Right atrium auricular region (tissue), 2 donors: Measurements from ENCODE around the gene CNTN4. TPM values are rescaled to one million over a fixed set of nuclear protein-coding genes. Genes with fewer than 3 reads are reported as not detected.
"Not testable (repeated sequence)": the region's sequence is repeated elsewhere in the genome, so short reads cannot be mapped to it uniquely, and the experiment has no call there.

Experiments used
- DNase-seq: peaks from one replicate; pipeline ENCODE4 v3.0.0-alpha.2; 2019; ENCODE audit warnings: low spot score
- H3K27ac ChIP-seq, 2 donors: fragments of 200-600 bp; sonication (generic); 1 replicate in 1 of 2; 2 replicates in 1 of 2; pipeline ENCODE4 v1.5.1; 2016 to 2019
- H3K27me3 ChIP-seq, 2 donors: fragments of 200-600 bp; sonication (generic); one replicate each; pipeline versions ENCODE4 v1.5.1 to v1.6.0; 2017 to 2019
- H3K36me3 ChIP-seq: fragments of 200-600 bp; sonication (generic); one replicate; pipeline ENCODE4 v1.5.1; 2016
- H3K4me1 ChIP-seq, 2 donors: fragments of 200-600 bp; sonication (generic); one replicate each; pipeline versions ENCODE4 v1.5.1 to v1.6.0; 2017 to 2019
- H3K4me3 ChIP-seq, 2 donors: fragments of 200-600 bp; sonication (generic); 1 replicate in 1 of 2; 2 replicates in 1 of 2; pipeline ENCODE4 v1.5.1; 2017 to 2019; ENCODE audit warnings: mild to moderate bottlenecking in 1 of 2, moderate library complexity in 1 of 2
- H3K9me3 ChIP-seq, 2 donors: fragments of 200-600 bp; sonication (generic); one replicate each; pipeline ENCODE4 v1.5.1; 2019
- total RNA-seq, 2 donors: library from RNA; depleted of rRNA; stranded (reverse); fragments of >200 nt; gene quantifications; one replicate each; pipeline ENCODE4 v1.1.0, GENCODE V29; 2016
- TF ChIP-seq, protein P1 (sequence below), 2 donors: fragments of 200-600 bp; sonication (generic); IDR thresholded peaks; one replicate each; pipeline ENCODE4 v1.5.1; 2019; ENCODE audit warnings: antibody characterized with exemption in 2 of 2

The CNTN4 gene
- total RNA-seq, 2 donors from 2014 or later = 5.3 to 5.7 TPM

DNA sequence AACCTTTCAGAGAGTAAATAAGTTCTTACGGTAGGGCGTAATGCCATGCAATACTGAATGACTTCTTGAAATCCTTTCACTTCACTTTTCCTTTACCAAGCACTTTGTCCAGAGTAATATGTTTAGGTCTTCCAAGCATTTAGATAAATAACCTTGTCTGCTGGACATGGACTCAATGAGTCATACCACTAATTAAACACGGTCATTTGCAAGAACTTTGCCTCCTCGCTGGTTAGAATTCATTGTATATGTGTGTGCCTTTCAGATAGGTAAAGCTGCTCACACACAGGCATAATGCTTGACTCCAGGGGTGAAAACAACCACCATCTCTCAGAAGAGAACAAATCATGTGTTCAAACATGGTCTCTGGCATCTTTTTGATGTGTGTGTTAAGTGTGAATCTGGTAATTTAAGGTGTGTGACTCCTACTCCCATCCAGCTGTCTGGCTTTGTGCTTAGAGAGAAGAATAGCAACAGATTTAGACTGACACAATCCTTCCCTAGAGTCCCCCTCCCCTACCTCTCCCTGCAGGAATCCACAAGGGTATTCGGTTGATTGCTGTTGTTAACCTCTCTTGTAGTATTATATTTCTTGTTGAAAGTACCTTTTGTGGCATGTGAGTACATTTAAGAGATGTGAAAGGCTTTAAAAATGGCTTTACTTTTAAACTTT, 419.0 kb downstream of the CNTN4 start:
- TF ChIP-seq, protein P1, sequence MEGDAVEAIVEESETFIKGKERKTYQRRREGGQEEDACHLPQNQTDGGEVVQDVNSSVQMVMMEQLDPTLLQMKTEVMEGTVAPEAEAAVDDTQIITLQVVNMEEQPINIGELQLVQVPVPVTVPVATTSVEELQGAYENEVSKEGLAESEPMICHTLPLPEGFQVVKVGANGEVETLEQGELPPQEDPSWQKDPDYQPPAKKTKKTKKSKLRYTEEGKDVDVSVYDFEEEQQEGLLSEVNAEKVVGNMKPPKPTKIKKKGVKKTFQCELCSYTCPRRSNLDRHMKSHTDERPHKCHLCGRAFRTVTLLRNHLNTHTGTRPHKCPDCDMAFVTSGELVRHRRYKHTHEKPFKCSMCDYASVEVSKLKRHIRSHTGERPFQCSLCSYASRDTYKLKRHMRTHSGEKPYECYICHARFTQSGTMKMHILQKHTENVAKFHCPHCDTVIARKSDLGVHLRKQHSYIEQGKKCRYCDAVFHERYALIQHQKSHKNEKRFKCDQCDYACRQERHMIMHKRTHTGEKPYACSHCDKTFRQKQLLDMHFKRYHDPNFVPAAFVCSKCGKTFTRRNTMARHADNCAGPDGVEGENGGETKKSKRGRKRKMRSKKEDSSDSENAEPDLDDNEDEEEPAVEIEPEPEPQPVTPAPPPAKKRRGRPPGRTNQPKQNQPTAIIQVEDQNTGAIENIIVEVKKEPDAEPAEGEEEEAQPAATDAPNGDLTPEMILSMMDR (IDR thresholded peaks at IDR 0.05) = no peak
- no peak overlapping the region for H3K27ac ChIP-seq
- no peaks in the 10 kb centered on the region for H3K27me3 ChIP-seq
- no peaks in the 10 kb centered on the region for H3K4me1 ChIP-seq
- no peaks in the 10 kb centered on the region for H3K9me3 ChIP-seq
- DNase-seq = no peak
- no peaks in the 10 kb centered on the region for H3K36me3 ChIP-seq
- no peak overlapping the region for H3K4me3 ChIP-seq

DNA sequence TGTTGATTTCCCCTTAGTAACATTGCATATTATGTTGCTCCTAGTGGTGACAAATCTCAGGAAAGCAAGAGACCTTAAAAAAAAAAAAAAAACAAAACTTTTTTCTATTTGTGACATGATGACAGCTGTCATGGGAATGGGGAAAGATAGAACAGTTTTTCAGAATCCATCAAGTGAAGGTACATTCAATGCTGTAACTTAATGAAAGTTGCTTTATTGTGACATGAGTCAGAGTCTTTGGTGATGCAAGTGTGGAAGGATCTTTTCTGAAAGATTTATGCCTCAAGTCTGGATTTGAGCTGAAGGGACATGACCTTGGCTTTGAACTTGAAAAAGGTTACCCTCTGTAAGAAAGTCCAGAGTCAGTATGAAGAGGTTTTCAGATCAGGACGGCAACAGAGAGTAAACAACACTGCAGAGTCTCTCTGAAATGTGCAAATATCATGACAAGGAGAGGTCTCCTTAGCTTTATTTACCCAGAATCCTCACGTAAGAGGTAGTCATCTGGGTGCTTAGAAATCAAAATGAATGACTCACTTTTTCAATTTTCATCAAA, 424.7 kb downstream of the CNTN4 start:
- H3K36me3 ChIP-seq = no peaks in the 10 kb centered on the region
- H3K9me3 ChIP-seq = no peaks in the 10 kb centered on the region
- no peak overlapping the region for H3K4me3 ChIP-seq
- no peaks in the 10 kb centered on the region for H3K4me1 ChIP-seq
- TF ChIP-seq, protein P1 (IDR thresholded peaks at IDR 0.05) = no peak
- no peak for DNase-seq
- H3K27me3 ChIP-seq = no peaks in the 10 kb centered on the region
- H3K27ac ChIP-seq = no peak overlapping the region

DNA sequence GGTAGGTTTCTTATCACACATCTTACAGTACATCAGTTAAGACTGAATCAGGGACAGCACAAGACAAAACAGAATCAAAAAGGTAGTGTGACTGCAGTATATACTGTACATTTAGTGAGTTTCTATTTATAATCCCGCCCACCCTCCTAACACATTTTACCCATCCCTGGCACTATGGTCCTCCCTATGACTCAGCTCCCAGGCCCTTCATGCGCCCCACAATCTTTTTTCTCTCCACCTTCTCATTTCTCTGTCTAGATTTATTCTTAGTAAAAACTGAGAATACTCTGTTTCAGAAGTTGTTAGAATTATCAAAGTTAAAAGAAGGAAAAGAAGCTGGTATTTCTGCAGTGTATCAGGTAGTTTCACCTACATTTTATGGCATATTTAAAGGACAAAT, 427.3 kb downstream of the CNTN4 start:
- Histone ChIP-seq H3K9me3 (no peaks in the 10 kb centered on the region), H3K4me1 (no peaks in the 10 kb centered on the region), H3K4me3 (no peak overlapping the region), H3K36me3 (no peaks in the 10 kb centered on the region), H3K27ac (no peak overlapping the region), H3K27me3 (no peaks in the 10 kb centered on the region)
- no peak for DNase-seq
- TF ChIP-seq, protein P1 (IDR thresholded peaks at IDR 0.05) = no peak

DNA sequence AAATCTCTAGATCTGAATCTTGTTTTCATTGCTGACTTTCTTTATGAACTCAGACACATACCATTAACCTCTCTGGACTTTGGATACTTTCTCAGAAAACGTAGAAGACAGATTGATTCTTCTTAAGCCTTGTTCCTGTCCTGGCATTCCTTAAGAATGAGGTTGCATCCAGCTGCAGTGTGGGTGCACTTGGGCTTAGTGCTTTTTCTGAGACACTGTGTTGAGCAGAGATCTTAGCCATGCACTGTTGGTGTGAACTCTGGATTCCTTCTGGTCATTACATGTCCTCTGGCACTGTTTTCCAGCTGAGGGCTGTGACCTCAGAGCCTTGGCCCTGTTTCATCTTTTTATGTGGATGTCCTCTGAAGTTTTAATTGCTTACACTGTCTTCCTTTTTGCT, 428.3 kb downstream of the CNTN4 start:
- Histone ChIP-seq H3K27me3 (no peaks in the 10 kb centered on the region), H3K9me3 (no peaks in the 10 kb centered on the region), H3K4me1 (no peaks in the 10 kb centered on the region), H3K4me3 (no peak overlapping the region), H3K36me3 (no peaks in the 10 kb centered on the region), H3K27ac (no peak overlapping the region)
- DNase-seq = no peak
- TF ChIP-seq, protein P1 (IDR thresholded peaks at IDR 0.05) = no peak

DNA sequence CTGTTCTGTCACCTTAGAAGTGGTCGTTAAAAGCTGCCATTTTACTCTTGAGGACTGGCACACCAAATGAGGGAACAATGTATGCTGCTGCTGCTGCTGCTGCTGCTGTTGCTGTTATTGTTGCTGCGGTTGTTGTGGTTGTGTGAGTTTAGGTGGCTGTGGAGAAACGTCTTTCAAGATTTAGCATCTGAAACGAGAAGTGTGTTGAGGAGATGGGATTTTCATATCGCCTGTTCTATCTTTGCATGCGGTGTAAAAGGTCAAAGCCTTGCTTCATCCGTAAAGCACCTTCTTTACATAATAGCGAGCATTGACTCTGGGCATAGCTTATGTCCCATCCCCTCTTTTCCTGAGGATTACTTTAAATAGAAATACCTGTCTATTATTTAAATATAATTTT, 428.7 kb downstream of the CNTN4 start:
- DNase-seq, H3K27me3 ChIP-seq, H3K9me3 ChIP-seq, H3K36me3 ChIP-seq, H3K4me3 ChIP-seq, H3K4me1 ChIP-seq, H3K27ac ChIP-seq: not testable (repeated sequence)

DNA sequence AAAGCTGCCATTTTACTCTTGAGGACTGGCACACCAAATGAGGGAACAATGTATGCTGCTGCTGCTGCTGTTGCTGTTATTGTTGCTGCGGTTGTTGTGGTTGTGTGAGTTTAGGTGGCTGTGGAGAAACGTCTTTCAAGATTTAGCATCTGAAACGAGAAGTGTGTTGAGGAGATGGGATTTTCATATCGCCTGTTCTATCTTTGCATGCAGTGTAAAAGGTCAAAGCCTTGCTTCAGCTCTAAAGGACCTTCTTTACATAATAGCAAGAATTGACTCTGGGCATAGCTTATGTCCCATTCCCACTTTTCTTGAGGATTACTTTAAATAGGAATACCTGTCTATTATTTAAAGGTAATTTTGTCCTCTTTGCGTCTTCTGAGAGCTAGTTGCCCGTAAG, 436.1 kb downstream of the CNTN4 start:
- not testable (repeated sequence) for H3K4me3 ChIP-seq, H3K27ac ChIP-seq, H3K36me3 ChIP-seq, DNase-seq, H3K4me1 ChIP-seq, H3K27me3 ChIP-seq, H3K9me3 ChIP-seq

DNA sequence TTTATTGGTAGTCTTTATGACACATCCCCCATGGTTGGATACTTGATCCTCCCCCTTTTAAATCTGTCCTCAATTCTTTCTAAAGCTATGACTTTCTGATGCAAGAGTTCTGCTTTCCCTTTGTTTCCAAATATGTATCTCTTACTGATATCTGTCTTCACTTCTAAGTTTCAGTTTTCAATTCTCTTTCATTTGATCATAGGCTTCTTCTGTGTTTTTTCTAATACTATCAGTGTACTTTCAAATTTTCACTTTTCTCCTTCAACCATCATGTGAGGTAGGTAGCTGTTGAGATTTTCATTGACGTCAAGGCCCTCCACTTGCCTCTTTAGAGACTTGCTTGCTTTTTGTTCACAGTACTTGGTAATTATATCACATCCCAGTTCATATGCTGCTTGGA, 436.5 kb downstream of the CNTN4 start:
- Histone ChIP-seq H3K27ac (no peak overlapping the region), H3K27me3 (no peaks in the 10 kb centered on the region), H3K9me3 (no peaks in the 10 kb centered on the region), H3K4me1 (no peaks in the 10 kb centered on the region), H3K4me3 (no peak overlapping the region), H3K36me3 (no peaks in the 10 kb centered on the region)
- TF ChIP-seq, protein P1 (IDR thresholded peaks at IDR 0.05) = no peak
- no peak for DNase-seq
